HPDE6-E6E7 (cell line): ENCODE results near the gene OGFRL1.

ENCODE experiments used
- DNase-seq: peaks from one replicate; pipeline ENCODE4 v3.0.0; 2011; ENCODE audit warnings: missing footprints; ENCODE audit errors: extremely low spot score

OGFRL1 gene

DNA sequence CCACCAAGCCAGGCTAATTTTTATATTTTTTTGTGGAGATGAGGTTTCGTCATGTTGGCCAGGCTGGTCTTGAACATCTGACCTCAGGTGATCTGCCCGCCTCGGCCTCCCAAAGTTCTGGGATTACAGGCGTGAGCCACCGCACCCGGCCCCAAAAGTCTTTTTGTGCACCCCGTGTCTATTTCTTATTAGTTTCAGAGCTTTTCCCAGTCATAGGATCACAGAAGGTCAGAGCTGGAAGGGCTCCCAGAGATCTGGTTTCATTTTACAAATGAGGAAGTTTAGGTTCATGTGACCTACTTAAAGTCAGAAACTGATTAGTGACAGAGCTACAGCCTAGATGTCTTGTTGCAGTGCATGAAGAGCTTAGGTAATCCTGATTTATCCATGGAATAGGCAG, 1.6 kb upstream of the OGFRL1 start:
- DNase-seq, result no peak

- no peak for DNase-seq
These were observed 734 bp upstream of the OGFRL1 start for GRCh38 chr6:71287926-71288227.

- no peak for DNase-seq
These were observed 609 bp downstream of the OGFRL1 start for GRCh38 chr6:71289039-71289801.

DNA sequence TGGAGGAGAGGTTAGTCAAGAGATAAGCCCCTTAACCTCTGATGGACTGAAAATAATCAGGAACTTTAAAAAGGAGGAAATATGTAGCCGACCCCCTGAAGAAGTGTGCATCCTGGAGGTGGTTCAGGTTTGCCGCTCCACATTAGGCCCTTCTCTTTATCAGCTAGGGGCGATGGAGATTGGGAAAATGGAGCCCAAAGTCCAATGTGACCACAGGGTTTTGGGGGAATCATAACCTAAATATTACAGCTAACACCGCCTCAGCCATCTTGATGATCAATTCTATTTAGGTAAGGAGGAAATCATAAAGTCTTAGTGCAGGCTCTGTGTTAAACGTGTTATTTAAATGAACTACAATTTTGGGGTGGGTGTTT, 1.2 kb downstream of the OGFRL1 start:
- no peak for DNase-seq

DNA sequence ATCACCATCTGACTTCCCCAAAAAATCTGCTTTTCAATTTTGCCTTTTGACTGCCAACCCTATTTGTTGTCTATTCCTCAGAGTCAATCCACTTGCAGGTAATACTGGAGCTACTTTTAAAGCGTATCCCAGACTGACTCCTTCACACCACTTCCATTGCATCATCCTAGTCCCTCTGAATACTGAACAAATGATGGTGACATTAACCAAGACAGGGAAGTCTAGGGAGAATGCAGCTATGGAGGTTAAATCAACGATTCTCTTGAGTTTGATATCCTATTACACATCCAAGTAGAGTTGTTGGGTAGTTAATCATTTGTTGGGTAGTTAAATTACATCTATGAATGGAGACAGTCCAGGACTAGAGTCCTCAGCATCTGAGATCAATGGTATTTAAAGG, 2.0 kb downstream of the OGFRL1 start:
- no peak for DNase-seq

GRCh38 chr6:71292001-71292400, 3.4 kb downstream of the OGFRL1 start:
- no peak for DNase-seq

DNA sequence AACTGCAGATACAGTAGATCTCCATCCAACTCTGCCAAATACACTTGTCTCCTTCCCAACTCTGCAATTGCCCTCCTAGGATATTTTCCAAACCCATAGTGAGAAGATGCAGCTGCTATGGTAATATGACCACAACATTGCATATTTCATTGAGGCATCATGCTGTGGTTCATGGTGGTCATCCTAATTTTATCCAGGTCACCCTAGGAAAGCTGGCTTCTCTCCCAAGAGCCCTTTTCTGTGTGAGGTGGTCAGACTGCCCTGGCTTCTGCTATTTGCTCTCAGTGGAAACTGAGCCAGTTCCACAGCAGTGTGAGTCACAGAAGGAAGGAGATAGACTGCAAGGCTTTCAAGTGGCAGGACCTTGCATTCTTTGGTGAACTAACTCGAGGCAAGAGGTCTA, 5.5 kb downstream of the OGFRL1 start:
- no peak for DNase-seq

GRCh38 chr6:71298459-71298858, 9.8 kb downstream of the OGFRL1 start:
- no peak for DNase-seq

DNA sequence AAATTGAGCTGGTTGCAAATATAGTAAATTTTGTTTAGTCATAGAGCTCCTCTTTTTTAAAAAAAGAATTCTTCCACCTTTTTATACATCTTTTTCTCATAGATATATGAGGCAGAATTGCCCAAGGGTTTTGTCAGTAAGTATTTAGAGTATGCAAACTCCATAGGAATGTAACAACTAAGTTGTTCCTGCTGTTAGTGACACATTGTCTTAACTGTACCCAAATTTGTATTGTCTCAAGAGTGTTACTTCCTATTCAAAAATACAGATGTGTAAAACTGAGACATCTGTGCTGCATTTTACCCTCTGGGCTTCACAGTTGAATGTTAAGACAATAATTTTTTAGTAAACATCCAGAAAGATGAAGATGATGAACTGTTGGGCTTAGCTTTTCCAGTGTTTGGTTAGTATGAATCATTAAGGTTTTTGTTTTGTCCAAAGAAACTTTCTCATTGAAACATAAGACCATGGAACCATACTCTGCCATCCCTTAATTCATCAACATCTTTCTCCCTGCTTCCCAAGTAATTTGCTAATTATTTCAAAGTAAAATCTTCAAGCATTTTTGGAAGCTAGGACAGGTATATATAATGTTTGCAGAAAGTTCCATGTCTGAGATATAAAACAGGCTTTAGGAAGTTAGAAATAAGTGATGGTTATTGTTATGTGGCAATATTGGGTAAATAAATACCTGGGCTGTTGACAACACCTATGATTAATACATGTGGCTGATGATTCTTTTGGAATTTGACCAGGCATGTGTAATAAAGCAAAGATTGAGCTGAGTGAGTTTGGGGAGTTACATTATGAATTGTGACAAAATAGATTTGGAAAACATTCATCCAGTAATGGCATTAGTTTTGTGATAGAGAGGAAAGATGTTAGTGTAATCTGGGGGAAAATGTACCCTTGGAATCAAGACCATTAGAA, 11.2 kb downstream of the OGFRL1 start:
- peak; percentile 43 for DNase-seq

DNA sequence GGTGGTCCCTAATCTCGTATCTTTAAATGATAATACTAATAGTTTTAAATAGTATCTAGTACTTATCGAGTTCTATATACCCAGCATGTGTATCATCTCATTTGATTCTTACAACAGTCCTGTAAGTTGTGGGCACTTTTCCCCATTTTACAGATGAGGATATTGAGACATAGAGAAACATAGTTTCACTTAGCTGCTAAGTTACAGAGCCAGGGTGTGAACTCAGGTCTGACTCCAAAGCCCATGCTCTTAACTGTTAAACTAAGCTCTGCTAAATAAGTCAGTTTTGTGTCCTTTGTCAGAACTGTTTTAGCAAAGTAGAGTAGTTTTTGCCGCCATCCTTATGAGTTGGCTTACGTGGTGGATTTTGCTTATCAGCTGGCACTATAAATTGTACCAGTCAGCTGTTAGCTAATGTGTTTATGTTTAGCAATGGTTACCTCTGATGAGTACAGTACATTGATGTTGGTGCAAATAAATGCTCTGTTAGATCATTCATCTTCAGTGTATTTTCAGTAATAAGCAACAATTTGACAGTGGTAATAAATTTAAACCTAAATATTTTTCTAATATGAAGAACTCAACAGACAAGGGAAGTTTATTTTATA, 12.1 kb downstream of the OGFRL1 start:
- no peak for DNase-seq

DNA sequence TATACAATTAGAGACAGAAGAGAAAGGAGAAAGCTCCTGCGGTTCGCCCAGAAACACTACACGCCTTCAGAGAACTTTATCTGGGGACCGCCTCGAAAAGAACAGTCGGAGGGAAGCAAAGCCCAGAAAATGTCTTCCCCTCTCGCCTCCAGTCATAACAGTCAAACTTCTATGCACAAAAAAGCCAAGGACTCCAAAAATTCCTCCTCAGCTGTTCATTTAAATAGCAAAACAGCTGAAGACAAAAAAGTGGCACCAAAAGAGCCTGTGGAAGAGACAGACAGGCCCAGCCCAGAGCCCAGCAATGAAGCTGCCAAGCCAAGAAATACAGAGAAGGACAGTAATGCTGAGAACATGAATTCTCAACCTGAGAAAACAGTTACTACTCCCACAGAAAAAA, 12.9 kb downstream of the OGFRL1 start:
- no peak for DNase-seq

- no peak for DNase-seq
These were observed 21.0 kb downstream of the OGFRL1 start for GRCh38 chr6:71309656-71310055.

DNA sequence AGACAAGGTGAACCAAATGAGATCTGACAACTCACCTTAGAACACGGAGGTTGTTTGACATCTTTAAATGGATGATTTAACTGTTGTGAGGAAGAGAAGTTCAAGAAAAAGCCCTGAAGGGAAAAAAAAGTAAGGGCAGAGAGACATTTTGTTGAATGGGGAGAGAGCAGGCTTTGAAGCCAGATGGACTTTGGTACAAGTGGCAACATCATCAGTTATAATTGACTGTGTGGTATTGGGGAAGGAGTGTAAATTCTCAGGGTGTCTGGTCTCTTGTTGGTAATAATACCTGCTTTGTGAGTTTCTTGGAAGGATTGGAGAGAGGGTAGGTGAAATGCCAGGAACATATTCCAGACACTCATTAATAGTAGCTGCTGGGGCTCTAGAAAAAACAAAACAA, 21.6 kb downstream of the OGFRL1 start:
- no peak for DNase-seq

DNA sequence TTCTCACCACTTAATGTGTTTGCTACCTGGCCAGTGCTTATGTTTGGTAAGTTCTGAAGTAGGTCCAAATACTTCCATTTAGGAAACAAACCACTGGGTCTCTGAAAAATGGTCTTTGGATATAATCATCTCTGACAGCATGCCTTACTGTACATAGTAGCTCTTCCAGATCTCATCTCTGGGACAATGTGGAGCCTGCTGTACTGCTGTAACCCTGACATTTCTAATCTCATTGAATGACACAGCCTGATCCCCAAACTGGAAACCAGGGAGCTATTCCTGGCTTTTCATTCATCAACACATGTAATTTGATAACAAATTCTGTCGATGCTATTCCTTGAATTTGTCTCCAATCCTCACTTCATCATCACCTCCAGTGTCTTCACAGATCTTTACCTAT, 23.5 kb downstream of the OGFRL1 start:
- no peak for DNase-seq

- no peak for DNase-seq
These were observed 28.8 kb downstream of the OGFRL1 start for GRCh38 chr6:71317441-71317840.

DNA sequence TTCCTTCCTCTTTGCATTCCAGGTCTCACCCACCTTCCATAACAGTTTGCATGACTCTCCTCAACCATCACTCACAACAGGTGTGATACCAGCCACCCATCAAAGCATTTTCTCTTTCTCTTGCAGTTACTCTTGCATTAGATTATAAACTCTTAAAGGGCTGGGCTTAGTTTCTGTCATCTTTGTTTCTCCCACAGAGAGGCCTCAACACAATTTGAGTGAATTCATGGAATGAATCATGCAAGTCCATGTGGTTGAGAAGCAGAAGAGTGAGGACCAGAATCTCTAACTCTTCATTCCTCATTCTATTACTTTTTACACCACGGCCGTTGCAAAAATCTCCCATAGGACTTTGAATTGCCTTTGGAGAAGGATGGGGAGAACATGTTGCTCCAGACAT, 31.4 kb downstream of the OGFRL1 start:
- DNase-seq, result no peak

DNA sequence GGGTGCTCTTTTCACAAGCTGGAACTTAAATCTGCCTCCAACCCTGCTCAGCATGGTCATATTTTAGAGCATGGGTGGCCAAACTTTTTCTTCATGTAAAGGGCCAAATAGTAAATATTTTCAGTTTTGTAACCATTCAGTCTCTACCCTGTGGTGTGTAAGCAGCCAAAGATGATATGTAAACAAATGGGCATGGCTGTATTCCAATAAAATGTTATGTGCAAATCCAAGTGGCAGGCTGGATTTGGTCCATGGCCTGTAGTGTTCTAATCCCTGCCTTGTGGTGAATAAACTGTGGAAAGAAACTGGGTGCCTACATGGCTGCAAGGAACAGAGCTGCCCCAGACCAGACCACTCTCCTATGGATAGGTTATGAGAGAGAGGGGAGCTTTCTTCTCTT, 32.7 kb downstream of the OGFRL1 start:
- DNase-seq, result no peak

DNA sequence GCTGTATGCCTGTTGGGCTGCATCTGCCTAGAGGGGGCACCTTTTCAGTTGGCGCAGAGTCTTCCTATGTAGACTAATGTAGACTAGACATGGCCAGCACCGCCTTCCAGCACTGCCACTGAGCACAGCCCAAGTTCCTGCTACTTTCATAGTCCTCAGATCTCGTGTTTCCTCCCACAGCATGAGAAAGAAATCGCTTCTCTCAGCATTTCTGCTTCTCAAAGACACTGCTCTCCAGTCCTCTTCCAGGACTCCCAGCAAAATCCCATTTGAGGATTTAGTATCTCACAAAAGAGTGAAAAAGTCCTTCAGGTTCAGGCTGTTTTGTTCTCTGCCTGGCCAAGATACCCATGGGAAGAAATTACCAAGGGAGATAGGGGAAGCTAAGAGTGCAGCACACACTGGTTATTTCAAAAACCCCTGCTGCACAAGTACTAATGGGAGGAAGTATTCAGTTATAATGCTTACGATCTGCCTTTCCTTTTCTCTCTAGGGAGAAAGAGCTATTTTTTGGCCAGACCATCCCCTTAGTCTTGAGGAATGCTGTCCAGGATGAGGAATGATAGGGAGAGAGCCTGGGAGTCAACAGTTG, 35.7 kb downstream of the OGFRL1 start:
- no peak for DNase-seq

DNA sequence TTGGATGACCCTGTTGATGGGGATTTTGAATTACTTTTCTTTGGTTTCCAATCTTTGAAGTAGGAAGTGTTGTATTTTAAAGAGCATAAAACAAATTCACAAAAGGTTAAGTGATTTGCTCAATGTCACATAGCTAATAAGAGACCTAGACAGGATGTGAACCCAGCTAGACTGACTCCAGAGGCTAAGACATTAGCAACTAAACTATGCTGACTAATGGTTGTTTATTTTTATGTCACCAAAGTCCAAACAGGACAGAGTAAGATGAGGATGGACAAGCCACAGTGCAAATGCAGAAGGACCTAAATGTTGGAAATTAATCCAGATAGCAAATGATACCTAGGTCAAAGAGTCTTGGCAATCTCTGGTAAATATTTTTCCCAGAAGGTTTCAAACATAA, 38.0 kb downstream of the OGFRL1 start:
- no peak for DNase-seq

- no peak for DNase-seq
These were observed 41.9 kb downstream of the OGFRL1 start for GRCh38 chr6:71330501-71330900.

DNA sequence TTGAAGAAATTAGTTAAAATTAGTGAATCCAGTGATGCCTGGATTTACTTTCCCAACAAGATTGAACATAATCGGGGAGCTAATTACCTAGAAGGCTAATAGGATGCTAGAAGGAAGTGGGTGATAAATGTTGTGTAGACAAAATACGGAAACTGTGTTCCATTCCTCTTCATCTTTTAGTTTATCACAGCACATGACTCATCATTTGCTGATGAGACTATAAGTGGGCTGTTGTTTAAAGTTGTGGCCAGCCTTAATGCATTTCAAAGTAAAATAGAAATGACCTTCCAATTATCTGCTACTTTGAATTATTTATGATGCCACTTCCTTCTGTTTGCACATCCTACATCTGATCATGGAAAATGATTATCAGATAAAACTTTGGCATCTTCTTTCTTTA, 43.4 kb downstream of the OGFRL1 start:
- no peak for DNase-seq

- DNase-seq, result no peak
These were observed 44.4 kb downstream of the OGFRL1 start for GRCh38 chr6:71333050-71333449.

DNA sequence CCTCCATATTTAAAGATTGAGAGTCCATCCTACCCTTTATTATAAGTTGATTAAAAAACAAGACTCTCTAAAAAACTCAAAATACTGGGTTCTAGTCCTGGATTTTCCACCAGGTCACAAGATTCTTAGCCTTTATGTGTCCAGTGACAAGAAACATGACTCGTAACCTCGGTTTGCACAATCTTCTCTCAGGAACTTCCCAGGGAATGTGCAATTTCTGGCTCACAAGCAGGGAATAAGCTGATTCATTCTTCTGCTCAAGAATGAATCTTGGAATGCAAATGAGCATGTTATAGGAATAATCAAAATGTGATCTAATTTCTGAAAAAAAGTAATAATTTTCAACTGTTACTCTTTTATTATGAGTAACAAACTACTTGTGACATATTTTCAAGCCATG, 45.1 kb downstream of the OGFRL1 start:
- DNase-seq, result no peak
